Measurements from ENCODE around the gene BOLA2.
"Not testable (repeated sequence)": the region's sequence is repeated elsewhere in the genome, so short reads cannot be mapped to it uniquely, and the experiment has no call there.

The BOLA2 gene

DNA sequence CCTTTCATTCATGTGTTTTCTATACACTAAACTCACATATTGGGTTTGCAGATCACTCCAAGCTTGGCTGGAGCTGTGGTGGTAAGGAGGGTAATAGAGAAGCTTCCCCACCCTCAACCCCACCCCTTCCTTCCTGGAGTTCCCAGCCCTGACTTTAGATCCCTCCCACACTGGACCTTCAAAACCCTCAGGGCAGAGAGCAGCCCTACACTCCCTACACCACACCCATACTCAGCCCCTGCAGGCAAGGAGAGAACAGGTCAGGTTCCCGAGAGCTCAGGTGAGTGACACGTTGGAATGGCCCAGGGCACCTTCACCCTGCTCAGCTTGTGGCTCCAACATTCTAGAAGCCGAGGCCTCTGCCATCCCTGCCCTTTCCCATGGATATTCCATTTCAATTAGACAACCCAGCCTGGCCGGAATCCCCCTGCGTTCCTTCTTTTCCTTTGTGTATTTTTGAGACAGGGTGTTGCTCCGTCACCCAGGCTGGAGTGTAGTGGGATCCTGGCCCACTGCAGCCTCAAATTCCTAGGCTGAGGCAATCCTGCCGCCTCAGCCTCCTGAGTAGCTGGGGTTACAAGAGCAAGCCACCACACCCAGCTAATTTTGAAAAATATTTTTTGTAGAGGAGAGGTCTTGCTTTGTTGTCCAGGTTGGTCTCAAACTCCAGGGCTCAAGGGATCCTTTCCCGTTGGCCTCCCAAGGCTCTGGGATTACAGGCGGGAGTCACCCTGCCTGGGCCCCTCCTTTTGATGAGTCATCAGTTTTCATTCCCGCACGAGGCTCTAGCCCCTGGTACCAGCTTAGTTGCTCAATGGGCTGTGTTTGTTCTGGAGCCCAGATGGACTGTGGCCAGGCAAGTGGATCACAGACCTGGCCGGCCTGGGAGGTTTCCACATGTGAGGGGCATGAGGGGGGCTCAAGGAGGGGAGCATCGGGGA is 5.8 kb upstream of the BOLA2 start, which contains the start of gene SULT1A4:
Gene SULT1A4 (plus strand): TSS at position 208 of the 941 bp plus-strand sequence. CDS start 1,473 bp downstream, outside the sequence.
- not testable (repeated sequence) for H4K20me1 ChIP-seq (ENCODE audit: insufficient read depth, low read length); H3K4me1 ChIP-seq (ENCODE audit: low read length); H3K4me2 ChIP-seq (ENCODE audit: low read depth, low read length); H3K9me3 ChIP-seq (replicated peaks; ENCODE audit: insufficient read depth, low read length); H3K9ac ChIP-seq (ENCODE audit: low read length); H2AFZ ChIP-seq (ENCODE audit: low read length); H3F3A ChIP-seq (ENCODE audit: insufficient read depth, low read length); H3K9me2 ChIP-seq (replicated peaks; ENCODE audit: insufficient read depth, low read length); DNase-seq; H3K27me3 ChIP-seq (replicated peaks; ENCODE audit: insufficient read depth, low read length); H3K36me3 ChIP-seq (replicated peaks; ENCODE audit: insufficient read depth, low read length); H3K4me3 ChIP-seq (ENCODE audit: low read length); H3K79me2 ChIP-seq (ENCODE audit: low read length); H3K27ac ChIP-seq (ENCODE audit: low read length)

DNA sequence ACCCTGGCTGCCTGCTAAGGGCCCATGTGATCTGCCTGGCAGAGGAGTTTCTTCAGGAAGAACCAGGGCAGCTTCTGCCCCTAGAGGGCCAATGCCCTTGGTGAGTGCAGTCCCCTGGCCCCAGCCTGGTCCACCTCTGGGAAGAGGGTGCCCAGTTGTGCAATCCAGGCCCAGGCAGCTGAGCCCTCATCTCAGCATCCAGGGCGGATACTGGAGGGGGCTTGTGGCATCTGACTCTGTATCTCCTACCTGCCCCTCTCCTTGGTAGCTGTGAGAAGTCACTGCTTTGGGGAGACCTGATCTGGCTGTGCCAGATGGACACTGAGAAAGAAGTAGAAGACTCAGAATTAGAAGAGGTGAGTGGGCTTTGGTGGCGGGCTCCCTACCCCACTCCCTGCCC is 3.5 kb upstream of the BOLA2 start:
- not testable (repeated sequence) for H3K4me1 ChIP-seq (ENCODE audit: low read length); H3K9ac ChIP-seq (ENCODE audit: low read length); H3K36me3 ChIP-seq (replicated peaks; ENCODE audit: insufficient read depth, low read length); H3F3A ChIP-seq (ENCODE audit: insufficient read depth, low read length); H2AFZ ChIP-seq (ENCODE audit: low read length); H3K27me3 ChIP-seq (replicated peaks; ENCODE audit: insufficient read depth, low read length); H3K4me3 ChIP-seq (ENCODE audit: low read length); H3K9me3 ChIP-seq (replicated peaks; ENCODE audit: insufficient read depth, low read length); H4K20me1 ChIP-seq (ENCODE audit: insufficient read depth, low read length); H3K9me2 ChIP-seq (replicated peaks; ENCODE audit: insufficient read depth, low read length); H3K79me2 ChIP-seq (ENCODE audit: low read length); H3K27ac ChIP-seq (ENCODE audit: low read length); DNase-seq; H3K4me2 ChIP-seq (ENCODE audit: low read depth, low read length)

DNA sequence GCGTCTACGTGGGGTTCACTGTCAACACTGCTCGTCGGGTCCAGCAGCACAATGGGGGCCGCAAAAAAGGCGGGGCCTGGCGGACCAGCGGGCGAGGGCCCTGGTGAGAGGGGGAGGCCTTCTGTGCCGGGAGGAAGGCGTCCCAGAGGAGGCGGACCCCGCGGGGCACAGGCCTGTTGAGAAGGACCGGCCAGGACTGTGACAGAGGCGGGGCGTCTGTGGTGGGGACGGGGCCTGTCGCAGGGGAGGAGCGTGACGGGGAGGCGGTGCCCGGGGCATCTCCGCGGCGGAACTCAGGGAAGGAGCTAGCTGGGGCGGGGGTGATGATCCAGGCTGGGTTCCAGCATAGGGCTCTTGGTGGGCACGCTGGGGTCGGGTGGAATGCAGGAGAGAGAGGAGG is 677 bp upstream of the BOLA2 start:
- not testable (repeated sequence) for H3K4me1 ChIP-seq (ENCODE audit: low read length); H3K27me3 ChIP-seq (replicated peaks; ENCODE audit: insufficient read depth, low read length); H3K9me2 ChIP-seq (replicated peaks; ENCODE audit: insufficient read depth, low read length); H3K9me3 ChIP-seq (replicated peaks; ENCODE audit: insufficient read depth, low read length); H4K20me1 ChIP-seq (ENCODE audit: insufficient read depth, low read length); H3K36me3 ChIP-seq (replicated peaks; ENCODE audit: insufficient read depth, low read length); H3K4me3 ChIP-seq (ENCODE audit: low read length); H3K9ac ChIP-seq (ENCODE audit: low read length); H2AFZ ChIP-seq (ENCODE audit: low read length); H3K27ac ChIP-seq (ENCODE audit: low read length); H3F3A ChIP-seq (ENCODE audit: insufficient read depth, low read length); H3K79me2 ChIP-seq (ENCODE audit: low read length); H3K4me2 ChIP-seq (ENCODE audit: low read depth, low read length); DNase-seq

DNA sequence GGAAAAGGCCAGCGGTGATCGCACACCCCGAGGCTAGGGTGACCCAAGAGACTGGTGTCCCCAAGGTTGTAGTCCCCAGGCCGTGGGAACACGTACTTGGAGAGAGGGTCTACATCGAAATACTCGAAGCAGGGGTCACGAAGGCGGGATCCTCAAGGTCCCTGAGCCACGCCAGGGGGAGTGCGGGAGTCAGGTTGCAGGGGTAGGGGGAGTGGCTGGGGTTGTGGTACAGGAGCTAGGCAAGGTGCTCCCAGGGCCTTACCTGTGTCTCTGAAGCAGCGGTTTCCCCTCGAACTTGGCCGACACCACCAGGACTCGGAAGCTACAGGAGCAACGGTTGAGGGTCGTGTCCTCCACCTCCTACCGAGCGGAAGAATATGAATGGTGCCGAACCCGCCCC is 397 bp downstream of the BOLA2 start:
- DNase-seq; H2AFZ ChIP-seq (ENCODE audit: low read length); H3K4me1 ChIP-seq (ENCODE audit: low read length); H3K79me2 ChIP-seq (ENCODE audit: low read length); H3F3A ChIP-seq (ENCODE audit: insufficient read depth, low read length); H3K27ac ChIP-seq (ENCODE audit: low read length); H3K9ac ChIP-seq (ENCODE audit: low read length); H3K9me2 ChIP-seq (replicated peaks; ENCODE audit: insufficient read depth, low read length); H3K27me3 ChIP-seq (replicated peaks; ENCODE audit: insufficient read depth, low read length); H3K9me3 ChIP-seq (replicated peaks; ENCODE audit: insufficient read depth, low read length); H3K36me3 ChIP-seq (replicated peaks; ENCODE audit: insufficient read depth, low read length); H4K20me1 ChIP-seq (ENCODE audit: insufficient read depth, low read length); H3K4me2 ChIP-seq (ENCODE audit: low read depth, low read length); H3K4me3 ChIP-seq (ENCODE audit: low read length): not testable (repeated sequence)

DNA sequence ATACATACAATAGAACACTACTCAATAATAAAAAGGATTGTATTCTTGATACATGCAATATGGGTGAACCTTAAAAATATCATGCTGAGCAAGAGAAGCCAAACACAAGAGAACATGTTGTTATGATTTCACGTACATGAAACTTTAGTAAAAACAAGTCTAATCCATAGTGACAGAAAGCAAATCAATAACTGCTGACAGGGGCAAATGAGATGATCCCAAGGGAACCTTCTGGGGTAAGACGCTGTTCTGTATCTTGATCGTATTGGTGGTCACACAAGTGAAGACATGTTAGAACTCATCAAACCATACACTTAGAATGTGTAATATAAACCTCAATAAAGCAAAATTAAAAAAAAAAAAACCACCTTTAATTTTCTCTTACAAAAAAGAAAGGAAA is 28.8 kb downstream of the BOLA2 start:
- not testable (repeated sequence) for H3K9me3 ChIP-seq (replicated peaks; ENCODE audit: insufficient read depth, low read length); H3K27ac ChIP-seq (ENCODE audit: low read length); H2AFZ ChIP-seq (ENCODE audit: low read length)

DNA sequence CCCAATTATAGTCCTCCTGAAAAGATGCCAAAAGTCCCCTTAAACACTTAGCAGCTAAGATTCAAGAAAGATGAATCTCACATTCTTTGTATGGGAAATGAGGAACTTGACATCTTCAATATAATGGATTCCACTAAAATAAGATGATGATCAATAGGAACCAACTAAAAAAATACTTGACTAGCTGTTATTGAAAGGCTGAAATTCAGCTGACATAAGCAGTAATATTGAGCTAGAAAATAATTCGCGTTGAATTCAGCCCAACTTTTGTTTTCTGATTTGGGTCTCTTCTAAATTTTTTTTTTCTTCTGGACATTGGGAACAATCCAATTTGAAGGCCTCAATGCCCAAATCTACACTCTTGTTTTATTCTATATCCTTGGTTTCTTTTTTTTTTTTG is 30.6 kb downstream of the BOLA2 start:
- DNase-seq: not testable (repeated sequence)

More for the DNA sequence above, 28.8 kb downstream of the BOLA2 start:
- not testable (repeated sequence) for DNase-seq; H3K36me3 ChIP-seq (replicated peaks; ENCODE audit: insufficient read depth, low read length); H3F3A ChIP-seq (ENCODE audit: insufficient read depth, low read length); H4K20me1 ChIP-seq (ENCODE audit: insufficient read depth, low read length); H3K27me3 ChIP-seq (replicated peaks; ENCODE audit: insufficient read depth, low read length); H3K4me1 ChIP-seq (ENCODE audit: low read length); H3K9ac ChIP-seq (ENCODE audit: low read length); H3K79me2 ChIP-seq (ENCODE audit: low read length); H3K4me2 ChIP-seq (ENCODE audit: low read depth, low read length); H3K4me3 ChIP-seq (ENCODE audit: low read length); H3K9me2 ChIP-seq (replicated peaks; ENCODE audit: insufficient read depth, low read length)

DNA sequence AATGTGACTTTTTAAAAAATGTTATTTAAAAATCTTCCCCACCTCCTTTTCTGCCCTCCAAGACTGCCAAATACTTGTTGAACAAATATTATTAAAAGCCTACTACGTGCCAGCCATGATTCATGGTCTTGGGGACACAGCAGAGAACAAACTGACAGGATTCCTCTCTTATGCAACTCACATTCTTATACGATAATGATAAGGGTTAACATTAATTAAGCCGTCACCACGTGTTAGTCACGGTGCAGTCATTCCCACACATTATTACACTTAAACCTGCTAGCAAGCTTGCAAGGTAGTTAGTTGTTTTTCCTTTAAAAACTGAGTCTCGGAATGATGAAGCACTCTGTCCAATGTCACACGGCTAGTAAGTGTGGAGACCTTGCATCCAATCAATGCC is 48.9 kb downstream of the BOLA2 start:
- not testable (repeated sequence) for H3K27me3 ChIP-seq (replicated peaks; ENCODE audit: insufficient read depth, low read length); H4K20me1 ChIP-seq (ENCODE audit: insufficient read depth, low read length); DNase-seq

More for the DNA sequence above, 30.6 kb downstream of the BOLA2 start:
- not testable (repeated sequence) for H3K9ac ChIP-seq (ENCODE audit: low read length); H3K9me3 ChIP-seq (replicated peaks; ENCODE audit: insufficient read depth, low read length); H3K79me2 ChIP-seq (ENCODE audit: low read length); H3K4me1 ChIP-seq (ENCODE audit: low read length); H3K4me2 ChIP-seq (ENCODE audit: low read depth, low read length); H3K36me3 ChIP-seq (replicated peaks; ENCODE audit: insufficient read depth, low read length); H3K27ac ChIP-seq (ENCODE audit: low read length); H2AFZ ChIP-seq (ENCODE audit: low read length); H3K27me3 ChIP-seq (replicated peaks; ENCODE audit: insufficient read depth, low read length); H3F3A ChIP-seq (ENCODE audit: insufficient read depth, low read length); H3K4me3 ChIP-seq (ENCODE audit: low read length); H4K20me1 ChIP-seq (ENCODE audit: insufficient read depth, low read length); H3K9me2 ChIP-seq (replicated peaks; ENCODE audit: insufficient read depth, low read length)

More for the DNA sequence above, 48.9 kb downstream of the BOLA2 start:
- H3K27ac ChIP-seq (ENCODE audit: low read length); H3K4me1 ChIP-seq (ENCODE audit: low read length); H3K9me3 ChIP-seq (replicated peaks; ENCODE audit: insufficient read depth, low read length); H3K79me2 ChIP-seq (ENCODE audit: low read length); H3K9ac ChIP-seq (ENCODE audit: low read length); H3K9me2 ChIP-seq (replicated peaks; ENCODE audit: insufficient read depth, low read length); H3K4me2 ChIP-seq (ENCODE audit: low read depth, low read length); H3K4me3 ChIP-seq (ENCODE audit: low read length); H3F3A ChIP-seq (ENCODE audit: insufficient read depth, low read length); H2AFZ ChIP-seq (ENCODE audit: low read length); H3K36me3 ChIP-seq (replicated peaks; ENCODE audit: insufficient read depth, low read length): not testable (repeated sequence)
